GM19438 (cell line): ENCODE data around the gene LRRTM3.
A peak's percentile ranks its signal among the peaks of the same experiment; 100 is the strongest.

Experiments used
- ATAC-seq: cut with Tn5 transposase; IDR thresholded peaks from one replicate; pipeline ENCODE4 v1.9.1; 2021; ENCODE audit warnings: low read depth; ENCODE audit not compliant: unreplicated experiment

Gene LRRTM3

DNA sequence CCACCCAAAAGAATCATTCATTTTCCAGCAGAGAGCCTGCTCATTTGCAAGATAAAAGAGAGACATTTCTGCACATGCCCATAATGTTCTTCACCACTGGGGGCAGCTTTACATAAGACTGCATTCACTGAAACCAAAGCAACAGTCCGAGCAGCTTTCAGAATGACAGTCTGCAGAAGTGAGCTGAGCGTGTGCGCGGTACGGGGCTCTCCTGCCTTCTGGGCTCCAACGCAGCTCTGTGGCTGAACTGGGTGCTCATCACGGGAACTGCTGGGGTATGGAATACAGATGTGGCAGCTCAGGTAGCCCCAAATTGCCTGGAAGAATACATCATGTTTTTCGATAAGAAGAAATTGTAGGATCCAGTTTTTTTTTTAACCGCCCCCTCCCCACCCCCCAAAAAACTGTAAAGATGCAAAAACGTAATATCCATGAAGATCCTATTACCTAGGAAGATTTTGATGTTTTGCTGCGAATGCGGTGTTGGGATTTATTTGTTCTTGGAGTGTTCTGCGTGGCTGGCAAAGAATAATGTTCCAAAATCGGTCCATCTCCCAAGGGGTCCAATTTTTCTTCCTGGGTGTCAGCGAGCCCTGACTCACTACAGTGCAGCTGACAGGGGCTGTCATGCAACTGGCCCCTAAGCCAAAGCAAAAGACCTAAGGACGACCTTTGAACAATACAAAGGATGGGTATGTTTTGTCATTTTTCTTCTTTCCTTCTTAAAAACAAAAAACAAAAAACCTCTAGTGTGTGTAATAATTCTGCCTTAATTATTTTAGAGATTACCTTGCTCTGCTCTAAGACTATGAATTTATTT lies at the start of gene LRRTM3:
TSS of gene LRRTM3 (plus strand) at position 141 of the 820 bp plus-strand sequence.
- peak; percentile 100 for ATAC-seq

DNA sequence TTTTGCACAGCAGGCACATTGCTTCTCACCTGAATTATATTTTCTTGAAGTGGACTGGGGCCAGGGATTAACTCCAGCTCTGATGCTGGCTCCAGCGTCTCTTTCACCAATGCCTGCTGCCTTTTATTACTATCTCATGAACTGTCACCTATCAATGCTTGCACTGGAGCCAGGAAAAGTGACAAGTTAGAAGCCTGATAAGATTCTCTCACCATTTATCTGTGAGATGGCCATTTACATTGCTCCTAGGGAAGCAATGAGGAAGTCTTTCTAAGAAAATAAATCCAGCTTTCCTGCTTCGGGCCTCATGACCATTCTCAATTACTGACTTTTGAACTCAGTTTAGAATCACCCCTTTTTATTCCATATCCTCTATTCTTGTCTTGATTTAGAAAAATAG lies 48.5 kb upstream of the LRRTM3 start:
- ATAC-seq = no peak

GRCh38 chr10:66880292-66880691 lies 45.5 kb upstream of the LRRTM3 start:
- no peak for ATAC-seq

- no peak for ATAC-seq
These were observed 45.0 kb upstream of the LRRTM3 start for GRCh38 chr10:66880826-66881225.

GRCh38 chr10:66881814-66882213 lies 44.0 kb upstream of the LRRTM3 start:
- no peak for ATAC-seq

DNA sequence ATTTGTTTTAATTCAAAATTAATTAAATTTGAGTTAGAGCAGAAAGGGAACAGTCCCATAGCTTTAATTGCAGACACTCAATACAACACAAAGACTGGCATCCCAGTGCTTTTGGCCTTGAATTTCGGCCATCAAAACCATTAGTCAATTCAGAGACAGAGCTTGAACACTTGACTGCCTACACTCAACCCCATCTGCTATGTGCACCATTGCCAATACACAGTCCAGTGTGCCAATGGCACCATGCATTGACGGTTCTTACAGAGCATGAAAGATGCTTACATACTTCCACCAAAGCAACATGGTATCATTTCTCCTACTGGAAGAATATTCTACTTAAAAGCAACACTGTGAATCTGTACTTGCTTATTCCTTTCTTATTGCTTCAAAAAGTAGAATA lies 43.6 kb upstream of the LRRTM3 start:
- no peak for ATAC-seq

- no peak for ATAC-seq
These were observed 39.0 kb upstream of the LRRTM3 start for GRCh38 chr10:66886848-66887247.

- ATAC-seq = no peak
These were observed 37.6 kb upstream of the LRRTM3 start for GRCh38 chr10:66888237-66888636.

DNA sequence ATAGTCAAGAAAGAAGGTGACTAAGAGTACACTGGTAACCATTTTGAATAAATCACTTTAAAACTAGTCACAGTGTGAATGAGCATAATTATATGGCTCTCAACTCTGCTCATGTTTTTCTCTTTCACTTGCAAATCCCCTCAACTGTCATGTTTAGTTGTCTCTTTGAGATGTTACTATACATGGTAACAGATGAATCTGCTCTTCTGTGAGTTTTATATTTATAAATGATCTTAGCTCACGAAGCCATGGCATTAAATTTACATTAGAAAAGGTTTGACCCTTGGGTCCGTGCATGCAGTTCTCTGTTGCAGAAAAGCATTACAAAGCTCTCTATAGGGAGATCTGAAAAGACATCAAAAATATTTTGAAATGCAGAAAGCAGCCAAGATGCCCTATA lies 33.0 kb upstream of the LRRTM3 start:
- no peak for ATAC-seq

GRCh38 chr10:66910671-66911070 lies 15.2 kb upstream of the LRRTM3 start:
- ATAC-seq = no peak

- ATAC-seq = no peak
These were observed 9.8 kb upstream of the LRRTM3 start for GRCh38 chr10:66916030-66916429.

GRCh38 chr10:66917104-66917503 lies 8.7 kb upstream of the LRRTM3 start:
- ATAC-seq = no peak

DNA sequence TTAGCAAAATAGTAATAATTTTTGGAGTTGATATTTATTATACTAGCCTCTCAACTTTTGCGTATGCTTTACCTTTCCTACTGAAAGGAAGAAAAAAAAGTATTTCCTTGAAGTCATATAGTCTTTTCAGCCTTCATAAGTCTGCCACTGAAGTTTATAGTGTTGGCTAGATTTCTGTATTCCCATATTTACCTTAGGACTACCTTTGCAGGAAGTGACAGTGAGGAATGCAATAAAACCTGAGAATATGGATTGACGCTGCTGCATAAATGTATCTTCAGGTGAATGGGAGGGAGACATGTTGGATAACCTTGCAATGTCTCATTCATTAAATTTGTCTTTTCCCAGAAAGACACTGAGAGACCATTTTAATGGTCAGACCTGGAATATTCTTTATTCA lies 6.6 kb upstream of the LRRTM3 start:
- no peak for ATAC-seq

- no peak for ATAC-seq
These were observed 1.0 kb upstream of the LRRTM3 start for GRCh38 chr10:66924674-66925345.

DNA sequence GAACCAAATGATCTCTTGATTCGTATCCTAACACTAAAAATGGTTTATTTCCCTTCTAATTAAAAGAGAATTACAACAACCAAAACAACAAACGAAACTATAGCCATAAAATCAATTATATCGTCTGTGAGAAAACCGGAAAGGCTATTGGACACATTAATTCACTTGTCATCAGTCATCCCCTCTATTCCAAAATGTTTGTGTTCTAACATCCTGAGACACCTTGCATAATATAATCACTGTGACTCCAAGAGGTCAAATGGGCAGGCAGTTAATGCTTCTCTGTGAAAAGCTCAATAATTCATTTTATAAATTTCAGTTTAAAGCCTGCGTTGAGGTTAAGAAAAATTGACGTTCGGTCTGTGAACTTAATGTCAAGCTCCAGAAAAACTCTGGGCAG lies 463 bp upstream of the LRRTM3 start:
- no peak for ATAC-seq

DNA sequence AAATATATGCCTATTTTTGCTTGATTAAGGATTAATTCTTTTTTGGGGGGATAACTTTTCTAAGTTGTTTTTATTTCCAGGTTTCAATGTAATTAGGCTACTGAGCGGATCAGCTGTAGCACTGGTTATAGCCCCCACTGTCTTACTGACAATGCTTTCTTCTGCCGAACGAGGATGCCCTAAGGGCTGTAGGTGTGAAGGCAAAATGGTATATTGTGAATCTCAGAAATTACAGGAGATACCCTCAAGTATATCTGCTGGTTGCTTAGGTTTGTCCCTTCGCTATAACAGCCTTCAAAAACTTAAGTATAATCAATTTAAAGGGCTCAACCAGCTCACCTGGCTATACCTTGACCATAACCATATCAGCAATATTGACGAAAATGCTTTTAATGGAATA lies 1.0 kb downstream of the LRRTM3 start:
- no peak for ATAC-seq

DNA sequence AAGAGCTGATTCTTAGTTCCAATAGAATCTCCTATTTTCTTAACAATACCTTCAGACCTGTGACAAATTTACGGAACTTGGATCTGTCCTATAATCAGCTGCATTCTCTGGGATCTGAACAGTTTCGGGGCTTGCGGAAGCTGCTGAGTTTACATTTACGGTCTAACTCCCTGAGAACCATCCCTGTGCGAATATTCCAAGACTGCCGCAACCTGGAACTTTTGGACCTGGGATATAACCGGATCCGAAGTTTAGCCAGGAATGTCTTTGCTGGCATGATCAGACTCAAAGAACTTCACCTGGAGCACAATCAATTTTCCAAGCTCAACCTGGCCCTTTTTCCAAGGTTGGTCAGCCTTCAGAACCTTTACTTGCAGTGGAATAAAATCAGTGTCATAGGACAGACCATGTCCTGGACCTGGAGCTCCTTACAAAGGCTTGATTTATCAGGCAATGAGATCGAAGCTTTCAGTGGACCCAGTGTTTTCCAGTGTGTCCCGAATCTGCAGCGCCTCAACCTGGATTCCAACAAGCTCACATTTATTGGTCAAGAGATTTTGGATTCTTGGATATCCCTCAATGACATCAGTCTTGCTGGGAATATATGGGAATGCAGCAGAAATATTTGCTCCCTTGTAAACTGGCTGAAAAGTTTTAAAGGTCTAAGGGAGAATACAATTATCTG lies 1.6 kb downstream of the LRRTM3 start:
- no peak for ATAC-seq

DNA sequence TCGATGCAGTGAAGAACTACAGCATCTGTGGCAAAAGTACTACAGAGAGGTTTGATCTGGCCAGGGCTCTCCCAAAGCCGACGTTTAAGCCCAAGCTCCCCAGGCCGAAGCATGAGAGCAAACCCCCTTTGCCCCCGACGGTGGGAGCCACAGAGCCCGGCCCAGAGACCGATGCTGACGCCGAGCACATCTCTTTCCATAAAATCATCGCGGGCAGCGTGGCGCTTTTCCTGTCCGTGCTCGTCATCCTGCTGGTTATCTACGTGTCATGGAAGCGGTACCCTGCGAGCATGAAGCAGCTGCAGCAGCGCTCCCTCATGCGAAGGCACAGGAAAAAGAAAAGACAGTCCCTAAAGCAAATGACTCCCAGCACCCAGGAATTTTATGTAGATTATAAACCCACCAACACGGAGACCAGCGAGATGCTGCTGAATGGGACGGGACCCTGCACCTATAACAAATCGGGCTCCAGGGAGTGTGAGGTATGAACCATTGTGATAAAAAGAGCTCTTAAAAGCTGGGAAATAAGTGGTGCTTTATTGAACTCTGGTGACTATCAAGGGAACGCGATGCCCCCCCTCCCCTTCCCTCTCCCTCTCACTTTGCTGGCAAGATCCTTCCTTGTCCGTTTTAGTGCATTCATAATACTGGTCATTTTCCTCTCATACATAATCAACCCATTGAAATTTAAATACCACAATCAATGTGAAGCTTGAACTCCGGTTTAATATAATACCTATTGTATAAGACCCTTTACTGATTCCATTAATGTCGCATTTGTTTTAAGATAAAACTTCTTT lies 2.3 kb downstream of the LRRTM3 start:
- ATAC-seq = no peak

DNA sequence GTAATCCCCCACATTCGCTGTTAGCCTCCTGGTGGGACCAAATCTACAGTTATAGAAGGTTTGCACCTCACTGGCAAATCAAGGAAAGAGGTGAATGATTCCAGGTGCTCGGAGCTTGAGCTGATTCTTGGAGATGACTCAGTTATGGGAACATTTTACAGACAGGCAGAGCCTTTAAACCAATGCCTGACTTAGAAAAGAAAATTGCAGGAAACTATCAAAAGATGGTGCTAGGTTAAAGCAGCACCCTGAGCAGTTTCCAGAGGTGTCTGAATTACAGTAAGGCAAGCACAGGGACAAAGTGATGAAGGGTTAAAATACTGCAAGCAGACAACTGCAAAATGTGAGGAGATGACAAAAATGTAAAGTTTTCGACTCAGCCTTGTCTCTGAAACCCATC lies 2.9 kb downstream of the LRRTM3 start:
- ATAC-seq = no peak

DNA sequence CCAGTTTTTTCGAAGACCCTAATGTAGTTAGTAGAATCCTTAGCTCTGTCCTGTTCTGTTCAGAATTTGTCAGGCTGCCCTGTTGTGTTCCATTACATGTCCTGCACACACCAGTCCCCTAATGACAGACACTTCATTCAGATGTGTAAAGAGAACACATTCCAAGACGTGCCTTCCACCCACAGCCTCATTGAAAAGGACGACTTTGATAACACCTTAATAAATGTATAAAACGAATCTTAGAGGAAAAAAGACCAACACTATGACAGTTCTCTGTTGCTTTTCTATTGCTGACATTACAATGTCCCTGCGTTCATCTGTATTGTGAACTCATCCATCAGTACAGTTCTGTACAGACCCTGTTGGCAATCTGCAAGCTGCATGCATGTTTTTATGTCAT lies 3.5 kb downstream of the LRRTM3 start:
- no peak for ATAC-seq
